NK-92 (cell line): ENCODE data around the gene PPEF2.
"Not testable (repeated sequence)": the region's sequence is repeated elsewhere in the genome, so short reads cannot be mapped to it uniquely, and the experiment has no call there.

ENCODE experiments used
- DNase-seq: peaks from one replicate; lab custom pipeline; 2025; ENCODE audit not compliant: unreplicated experiment; lab: John Stamatoyannopoulos, UW

The PPEF2 gene, protein sequence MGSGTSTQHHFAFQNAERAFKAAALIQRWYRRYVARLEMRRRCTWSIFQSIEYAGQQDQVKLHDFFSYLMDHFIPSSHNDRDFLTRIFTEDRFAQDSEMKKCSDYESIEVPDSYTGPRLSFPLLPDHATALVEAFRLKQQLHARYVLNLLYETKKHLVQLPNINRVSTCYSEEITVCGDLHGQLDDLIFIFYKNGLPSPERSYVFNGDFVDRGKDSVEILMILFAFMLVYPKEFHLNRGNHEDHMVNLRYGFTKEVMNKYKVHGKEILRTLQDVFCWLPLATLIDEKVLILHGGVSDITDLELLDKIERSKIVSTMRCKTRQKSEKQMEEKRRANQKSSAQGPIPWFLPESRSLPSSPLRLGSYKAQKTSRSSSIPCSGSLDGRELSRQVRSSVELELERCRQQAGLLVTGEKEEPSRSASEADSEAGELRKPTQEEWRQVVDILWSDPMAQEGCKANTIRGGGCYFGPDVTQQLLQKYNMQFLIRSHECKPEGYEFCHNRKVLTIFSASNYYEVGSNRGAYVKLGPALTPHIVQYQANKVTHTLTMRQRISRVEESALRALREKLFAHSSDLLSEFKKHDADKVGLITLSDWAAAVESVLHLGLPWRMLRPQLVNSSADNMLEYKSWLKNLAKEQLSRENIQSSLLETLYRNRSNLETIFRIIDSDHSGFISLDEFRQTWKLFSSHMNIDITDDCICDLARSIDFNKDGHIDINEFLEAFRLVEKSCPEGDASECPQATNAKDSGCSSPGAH

DNA sequence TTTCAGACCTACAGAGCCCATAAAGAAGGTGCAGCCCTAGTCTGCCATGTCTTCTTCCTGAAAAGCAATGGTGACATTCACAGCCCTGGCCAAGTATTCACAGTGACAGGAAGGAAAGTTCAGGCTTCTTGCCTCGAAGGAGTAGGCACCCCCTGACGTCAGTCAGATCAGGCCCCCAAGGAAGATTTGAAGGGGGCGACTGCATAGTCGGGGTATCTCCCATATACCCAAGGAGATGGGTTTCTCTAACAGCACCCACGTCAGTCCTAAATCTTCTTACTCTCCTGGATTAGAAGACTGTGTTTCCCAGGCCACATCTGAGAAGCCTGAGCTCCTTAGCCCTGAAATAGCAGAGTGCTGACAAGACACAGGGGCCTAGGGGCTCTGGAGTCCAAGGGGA lies at the start of gene PPEF2:
TSS of gene PPEF2 (minus strand) at position 101 of the 400 bp plus-strand sequence. CDS start 6,127 bp downstream, outside the sequence.
- DNase-seq, result no peak

GRCh38 chr4:75950213-75950815 lies 48.1 kb upstream of the PPEF2 start:
- DNase-seq, result no peak

- DNase-seq, result no peak
Observed at GRCh38 chr4:75948822-75949444, 46.7 kb upstream of the PPEF2 start.

DNA sequence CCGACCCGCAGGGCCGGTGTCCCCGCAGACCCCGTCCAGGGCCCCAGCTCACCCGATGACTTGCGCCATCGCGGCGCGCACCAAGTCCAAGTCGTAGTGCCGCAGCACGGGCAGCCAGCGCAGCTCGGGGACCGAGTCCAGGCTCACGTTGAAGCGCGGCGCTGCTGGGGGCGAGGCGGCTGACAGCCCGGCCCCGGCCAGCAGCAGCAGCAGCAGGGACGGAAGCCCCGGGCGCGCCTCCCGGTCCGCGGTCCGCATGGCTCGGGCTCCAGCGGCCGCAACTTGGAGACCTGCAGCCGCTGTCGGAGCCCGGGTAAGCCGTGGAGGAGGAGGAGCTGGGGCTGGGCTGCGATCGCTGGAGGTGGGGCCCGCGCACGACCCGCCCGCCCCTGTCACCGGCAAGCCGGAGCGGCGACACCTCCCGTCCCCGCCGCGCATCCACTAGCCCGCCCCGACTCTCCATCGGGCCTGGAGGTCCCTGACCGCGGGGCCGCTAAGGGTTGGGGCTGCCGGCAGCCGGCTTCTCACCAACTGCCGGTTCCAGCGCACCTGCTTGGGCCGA lies 38.5 kb upstream of the PPEF2 start, which contains the start of gene NAAA:
TSS of gene NAAA (minus strand) at position 322 of the 562 bp plus-strand sequence. CDS start at position 258, 64 bp downstream.
- DNase-seq, result no peak

DNA sequence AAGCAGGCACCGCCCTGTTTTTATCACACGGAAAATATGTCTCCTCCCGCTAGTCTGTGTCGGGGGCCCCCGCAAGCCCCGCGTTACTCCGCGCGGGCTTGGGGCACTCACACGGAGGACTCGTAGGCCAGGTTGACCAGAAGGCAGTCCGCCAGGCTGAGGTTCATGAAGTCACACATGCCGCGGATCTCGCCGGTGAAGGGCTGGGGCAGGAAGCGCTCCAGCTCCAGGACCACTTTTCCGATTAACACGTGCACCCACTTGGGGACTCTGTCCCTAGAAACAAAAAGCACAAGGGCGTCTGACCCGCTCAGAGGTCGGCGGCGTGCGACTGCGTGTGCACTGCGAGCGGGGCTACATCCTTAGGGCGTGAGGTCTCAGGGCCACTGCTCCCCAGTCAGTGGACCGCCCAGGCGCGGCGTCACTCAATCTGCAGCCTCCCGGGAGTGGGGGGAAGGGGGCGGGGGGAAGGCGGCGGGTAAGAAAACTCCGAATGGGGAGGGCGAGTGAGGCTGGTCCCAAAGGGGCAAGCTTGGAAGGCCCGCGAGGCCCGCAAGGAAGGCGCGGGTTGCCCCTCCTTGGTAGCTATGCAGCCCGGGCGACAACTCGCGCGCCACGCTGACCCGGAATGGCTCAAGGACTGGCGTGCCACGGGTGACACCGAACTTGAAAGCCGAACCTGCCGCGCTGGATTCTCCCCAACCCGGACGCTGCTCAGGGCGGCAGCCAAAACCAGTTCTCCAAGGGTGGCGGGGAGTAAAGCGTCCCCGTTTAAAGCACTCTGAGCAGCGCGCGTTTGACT lies 37.8 kb upstream of the PPEF2 start:
- DNase-seq, result no peak

DNA sequence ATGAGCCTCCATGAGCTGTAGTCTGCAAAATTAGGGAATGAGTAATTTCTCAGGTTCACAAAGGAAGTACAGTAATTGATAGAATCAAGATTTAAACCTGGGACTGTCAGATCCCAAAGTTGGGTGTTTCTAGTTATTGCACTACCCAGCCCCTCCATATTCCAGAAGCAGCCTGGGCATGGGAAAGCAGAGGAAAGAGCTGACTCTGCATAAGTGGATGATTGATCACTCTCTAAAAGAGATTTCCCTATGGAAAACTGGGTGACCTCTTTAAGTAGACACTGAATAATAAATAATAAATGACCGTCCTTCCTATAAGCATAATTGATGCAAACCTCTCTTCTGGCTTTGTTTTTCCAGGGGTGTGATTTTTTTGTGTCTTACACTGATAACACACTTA lies 33.4 kb upstream of the PPEF2 start:
- DNase-seq, result no peak

- DNase-seq, result no peak
Observed at GRCh38 chr4:75930152-75930551, 27.9 kb upstream of the PPEF2 start.

DNA sequence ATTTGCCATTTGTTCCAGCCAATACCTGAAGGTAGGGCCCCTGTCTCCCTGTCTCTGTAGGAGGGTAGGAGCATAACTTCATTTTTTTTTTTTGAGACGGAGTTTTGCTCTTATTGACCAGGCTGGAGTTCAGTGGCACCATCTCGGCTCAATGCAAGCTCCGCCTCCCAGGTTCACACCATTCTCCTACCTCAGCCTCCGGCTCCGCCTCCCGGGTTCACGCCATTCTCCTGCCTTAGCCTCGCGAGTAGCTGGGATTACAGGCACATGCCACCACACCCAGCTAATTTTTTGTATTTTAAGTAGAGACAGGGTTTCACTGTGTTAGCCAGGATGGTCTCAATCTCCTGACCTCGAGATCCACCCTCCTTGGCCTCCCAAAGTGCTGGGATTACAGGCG lies 22.7 kb upstream of the PPEF2 start:
- DNase-seq, result not testable (repeated sequence)

- DNase-seq, result no peak
Observed at GRCh38 chr4:75924309-75924827, 22.1 kb upstream of the PPEF2 start.

GRCh38 chr4:75922588-75922987 lies 20.3 kb upstream of the PPEF2 start:
- no peak for DNase-seq

- no peak for DNase-seq
Observed at GRCh38 chr4:75921910-75922309, 19.7 kb upstream of the PPEF2 start.

- no peak for DNase-seq
Observed at GRCh38 chr4:75920327-75920726, 18.1 kb upstream of the PPEF2 start.

DNA sequence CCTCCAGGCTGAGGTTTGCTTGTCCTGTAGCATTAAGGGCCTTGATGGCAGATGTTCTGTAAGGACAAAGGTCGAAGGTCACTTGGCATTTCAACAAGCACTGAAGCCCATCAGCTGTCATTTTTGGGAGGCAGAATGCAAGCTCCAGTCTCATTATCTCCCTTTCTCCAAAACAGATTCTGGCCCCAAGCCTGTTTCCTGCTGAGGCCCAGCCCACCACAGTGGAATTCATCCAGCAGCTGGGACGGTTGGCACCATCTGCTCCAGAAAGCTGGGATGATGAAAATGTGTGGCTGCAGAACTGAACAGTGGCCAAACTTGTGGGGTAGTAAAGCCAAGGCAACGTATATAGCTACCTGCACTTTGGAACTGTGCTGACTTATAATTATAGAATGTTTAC lies 17.7 kb upstream of the PPEF2 start:
- no peak for DNase-seq

DNA sequence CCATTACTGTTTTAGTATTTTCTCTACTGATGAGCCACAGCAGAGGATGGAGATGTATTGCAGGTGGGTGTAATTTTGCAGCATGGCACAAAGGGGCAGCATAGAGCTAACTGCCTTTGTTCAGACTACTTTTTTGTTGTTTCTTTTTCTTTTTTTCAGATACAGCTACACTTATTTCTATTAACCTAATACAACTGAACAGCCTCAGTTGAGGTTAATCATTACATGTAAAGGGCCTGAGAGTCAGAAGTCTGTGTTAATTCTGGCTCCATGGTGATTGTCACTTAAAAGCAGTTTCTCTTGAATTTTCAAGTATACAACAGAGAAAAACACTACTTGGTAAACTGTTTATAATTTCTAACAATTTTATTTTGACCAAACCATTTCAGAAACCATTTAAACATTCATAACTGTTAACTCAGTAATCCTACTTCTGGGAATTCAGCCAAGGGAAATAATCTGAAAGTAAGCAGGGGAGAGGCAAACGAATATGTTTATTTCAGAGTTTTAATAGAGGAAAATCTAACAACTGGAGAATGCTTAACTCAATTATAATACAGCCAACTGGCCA lies 13.9 kb upstream of the PPEF2 start:
- no peak for DNase-seq

DNA sequence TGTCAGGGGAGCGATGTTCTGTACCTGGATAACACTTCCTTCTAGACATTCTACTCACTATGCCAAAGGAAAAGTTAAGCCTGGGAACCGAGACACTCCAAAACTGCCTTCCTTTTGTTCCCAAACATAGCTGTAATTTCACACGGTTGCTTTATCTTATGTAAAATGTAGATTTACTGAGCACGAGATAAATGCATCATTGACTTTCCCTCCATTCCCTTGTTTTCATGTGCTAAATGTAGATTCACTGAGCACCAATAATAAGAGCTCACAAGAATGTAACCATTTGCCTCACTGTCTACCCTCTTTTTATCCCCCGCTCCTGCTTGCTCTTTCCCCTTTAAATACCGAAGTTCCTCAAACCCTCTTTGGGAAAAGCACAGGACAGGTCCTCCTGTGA lies 10.7 kb upstream of the PPEF2 start:
- no peak for DNase-seq

GRCh38 chr4:75910831-75911230 lies 8.6 kb upstream of the PPEF2 start:
- not testable (repeated sequence) for DNase-seq

DNA sequence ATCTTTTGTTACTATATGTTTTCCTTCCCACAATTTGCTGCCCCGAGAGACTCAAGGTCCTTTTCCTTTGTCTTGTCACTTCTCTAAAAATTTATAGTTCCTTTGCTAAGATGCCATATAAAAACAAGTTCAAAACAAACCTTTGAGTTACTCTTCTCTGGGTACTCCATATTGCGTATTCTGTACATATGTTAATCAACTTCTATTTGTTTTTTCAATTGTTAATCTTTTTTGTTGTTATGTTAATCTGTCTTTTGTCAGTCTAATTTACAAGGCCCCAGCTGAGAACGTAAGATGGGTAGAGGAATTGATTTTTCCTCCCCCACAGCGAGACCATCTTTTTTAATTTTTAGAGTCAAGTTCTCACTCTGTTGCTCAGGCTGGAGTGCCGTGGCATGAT lies 7.2 kb upstream of the PPEF2 start:
- no peak for DNase-seq

GRCh38 chr4:75908555-75908954 lies 6.3 kb upstream of the PPEF2 start:
- no peak for DNase-seq

- DNase-seq, result no peak
Observed at GRCh38 chr4:75907966-75908365, 5.7 kb upstream of the PPEF2 start.

- DNase-seq, result no peak
Observed at GRCh38 chr4:75904076-75904475, 1.8 kb upstream of the PPEF2 start.
